HG03432 (cell line): Measurements from ENCODE around the gene PNPLA7.
A peak's percentile ranks its signal among the peaks of the same experiment; 100 is the strongest.
"Not testable (repeated sequence)": the region's sequence is repeated elsewhere in the genome, so short reads cannot be mapped to it uniquely, and the experiment has no call there.

ENCODE experiments used
- ATAC-seq: cut with Tn5 transposase; IDR thresholded peaks from one replicate; pipeline ENCODE4 v1.9.1; 2021; ENCODE audit warnings: mild to moderate bottlenecking, moderate library complexity; ENCODE audit not compliant: unreplicated experiment

Gene PNPLA7

DNA sequence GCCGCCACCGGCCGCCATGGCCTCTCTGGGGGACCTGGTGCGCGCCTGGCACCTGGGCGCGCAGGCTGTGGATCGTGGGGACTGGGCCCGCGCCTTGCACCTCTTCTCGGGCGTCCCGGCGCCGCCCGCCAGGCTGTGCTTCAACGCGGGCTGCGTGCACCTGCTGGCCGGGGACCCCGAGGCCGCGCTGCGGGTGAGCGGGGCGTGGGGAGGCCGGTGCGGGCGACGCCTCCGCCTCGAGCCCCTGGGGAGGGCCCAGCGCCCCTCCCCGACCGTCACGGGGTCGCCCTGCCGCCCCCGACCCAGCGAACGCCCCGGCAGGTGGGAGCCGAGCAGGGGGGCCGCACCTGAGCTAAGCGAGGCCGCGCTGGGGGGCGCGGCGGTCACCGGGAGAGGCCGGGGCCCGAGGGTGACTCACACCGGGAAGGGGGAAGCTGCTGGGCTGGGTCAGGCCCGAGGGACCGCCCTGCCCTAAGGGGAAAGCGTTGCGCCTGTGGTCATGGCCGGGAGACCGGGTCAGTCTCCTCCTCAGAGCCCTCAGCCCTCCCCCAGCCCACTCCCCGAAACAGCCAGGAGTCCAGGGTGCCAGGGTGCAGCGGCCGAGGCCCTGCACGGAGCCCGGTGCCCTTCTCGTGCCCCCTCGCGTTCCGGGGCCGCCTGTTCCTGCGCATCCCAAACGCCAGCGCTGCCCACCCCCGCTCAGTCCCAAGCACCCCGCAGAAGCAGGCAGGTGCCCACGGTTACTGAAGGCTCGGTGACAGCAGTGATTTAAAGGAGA, 126.5 kb downstream of the PNPLA7 start:
- peak; percentile 31 for ATAC-seq

DNA sequence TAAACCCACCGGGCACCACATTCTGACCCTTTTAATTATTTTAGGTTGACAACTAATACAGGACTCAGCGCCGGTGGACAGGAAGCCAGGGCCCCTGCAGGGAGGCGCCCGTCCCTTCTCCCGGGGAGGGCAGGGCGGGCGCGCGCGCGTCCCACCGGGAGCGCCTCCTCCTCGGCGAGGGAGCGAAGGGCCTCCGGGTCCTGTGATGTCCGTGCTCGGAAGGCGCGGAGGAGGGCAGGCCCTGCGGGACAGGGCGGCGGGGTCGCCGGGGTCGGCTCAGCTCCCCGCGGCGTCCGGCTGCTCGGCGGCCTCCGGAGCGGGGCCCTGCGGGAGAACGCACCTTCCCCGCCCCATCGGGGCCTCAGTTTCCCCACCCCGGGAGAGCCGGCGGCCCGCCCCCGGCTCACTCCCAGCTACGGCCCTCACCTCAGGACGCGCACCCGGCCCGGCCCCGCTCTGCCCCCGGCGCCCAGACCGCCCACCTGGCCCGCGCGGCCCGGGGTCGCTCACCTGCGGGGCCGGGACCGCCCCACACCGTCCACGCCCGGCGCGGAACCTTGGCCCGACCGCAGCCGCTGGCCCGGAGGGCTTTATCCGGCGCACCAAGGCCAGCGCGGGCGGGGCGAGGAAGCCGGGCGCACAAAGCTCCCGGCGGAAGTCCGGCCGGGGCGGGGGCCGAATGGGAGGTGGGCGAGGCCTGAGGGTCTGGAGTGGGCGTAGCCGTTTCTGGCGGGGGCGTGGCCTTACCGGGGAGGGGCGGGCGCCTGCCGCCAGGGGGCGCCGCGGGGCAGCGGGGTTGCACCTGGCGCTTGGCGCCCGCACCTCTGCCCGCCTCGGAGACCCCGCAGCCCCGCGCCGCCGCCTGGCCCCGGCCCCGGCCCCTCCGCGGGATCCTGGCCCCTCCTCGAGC, 127.3 kb downstream of the PNPLA7 start, which contains the start of the genes EXD3 and NOXA1:
Gene EXD3 (minus strand): TSS at position 559 of the 910 bp plus-strand sequence. CDS start 27,805 bp downstream, outside the sequence.
Gene NOXA1 (plus strand): TSS at position 790 of the 910 bp plus-strand sequence. CDS start 137 bp downstream, outside the sequence.
- ATAC-seq, result peak; percentile 76

GRCh38 chr9:137421838-137422603, 128.2 kb downstream of the PNPLA7 start:
- no peak for ATAC-seq

GRCh38 chr9:137417161-137418021, 132.8 kb downstream of the PNPLA7 start:
- no peak for ATAC-seq

- ATAC-seq, result no peak
These were observed 133.5 kb downstream of the PNPLA7 start for GRCh38 chr9:137416563-137417151.

DNA sequence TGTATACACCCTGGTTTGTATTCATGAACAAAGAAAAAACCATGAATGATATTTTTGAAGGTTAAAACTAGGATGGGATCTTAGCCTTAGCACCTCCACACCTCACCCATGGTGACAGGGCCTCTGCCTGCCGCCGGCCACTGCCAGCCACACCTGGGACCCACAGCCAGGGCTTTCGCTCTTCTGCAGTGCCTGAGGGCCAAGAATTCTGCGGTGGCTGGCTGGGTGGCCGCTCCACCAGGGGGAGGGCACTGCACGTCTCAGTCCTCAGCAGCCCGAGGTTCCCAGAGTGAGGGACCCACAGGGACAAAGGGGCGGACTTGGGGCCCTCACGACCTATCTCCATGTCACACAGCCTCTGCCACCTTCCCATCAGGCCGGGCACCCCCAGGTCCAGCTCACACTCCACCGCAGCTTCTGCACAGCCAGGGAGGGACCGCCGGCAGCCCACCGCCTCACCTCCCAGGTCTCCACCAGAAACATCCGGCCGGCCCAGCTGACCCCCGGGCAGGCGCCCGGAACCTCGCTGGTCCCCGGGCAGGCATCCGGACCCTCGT, 134.1 kb downstream of the PNPLA7 start:
- ATAC-seq, result no peak

DNA sequence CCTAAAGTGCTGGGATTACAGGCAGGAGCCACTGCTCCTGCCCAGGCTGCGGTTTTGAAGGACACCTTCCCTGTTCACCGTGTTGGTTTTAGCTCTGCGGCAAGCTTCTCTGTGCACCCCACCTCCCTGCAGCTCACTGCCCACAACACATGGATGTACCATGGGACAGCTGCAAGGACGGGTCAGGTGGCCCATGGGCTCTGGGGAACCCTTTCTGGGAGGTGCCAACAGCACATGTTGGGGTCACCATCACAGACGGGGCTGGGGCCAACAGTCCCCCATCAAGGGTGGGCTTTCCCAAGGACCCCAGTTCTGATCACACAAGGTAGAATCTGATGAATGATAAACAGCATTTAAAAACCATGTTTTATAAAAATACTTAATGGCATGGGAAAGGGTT, 134.8 kb downstream of the PNPLA7 start:
- no peak for ATAC-seq

- ATAC-seq, result no peak
These were observed 137.8 kb downstream of the PNPLA7 start for GRCh38 chr9:137412431-137412830.

DNA sequence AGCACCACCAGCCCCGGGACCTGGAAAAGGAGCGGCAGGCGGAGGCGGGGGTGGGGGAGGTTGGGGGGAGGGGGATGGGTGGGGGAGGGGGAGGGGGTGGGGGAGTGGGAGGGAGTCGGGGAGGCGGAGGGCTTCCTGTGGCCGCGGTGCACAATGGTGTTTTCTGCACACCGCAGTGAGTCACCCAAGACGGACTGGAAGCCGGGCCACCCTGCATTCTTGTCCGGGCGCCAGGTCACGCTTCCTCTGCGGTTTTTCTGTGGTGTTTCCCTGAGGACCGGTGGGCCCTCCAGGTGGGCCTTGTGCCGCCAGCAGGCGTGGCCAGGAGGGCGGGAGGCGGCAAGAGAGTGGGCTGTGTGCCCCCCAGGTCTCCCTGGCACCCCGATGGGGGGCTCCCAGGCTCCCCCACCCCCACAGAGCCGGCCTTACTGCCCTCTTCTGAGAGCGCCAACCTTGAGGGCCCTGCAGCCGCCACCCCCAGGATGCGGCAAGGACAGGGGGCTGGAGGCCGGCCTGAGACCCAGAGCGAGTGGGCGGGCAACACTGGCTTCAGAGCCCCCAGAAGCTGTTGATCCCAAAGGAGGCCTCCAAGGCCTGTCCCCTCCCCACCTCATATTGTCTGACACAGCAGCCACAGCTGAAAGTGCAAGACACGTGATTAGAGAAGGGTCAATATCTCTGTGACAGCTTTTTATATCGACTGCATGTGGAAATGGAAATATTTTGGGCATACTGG, 138.4 kb downstream of the PNPLA7 start:
- ATAC-seq, result peak; percentile 42

DNA sequence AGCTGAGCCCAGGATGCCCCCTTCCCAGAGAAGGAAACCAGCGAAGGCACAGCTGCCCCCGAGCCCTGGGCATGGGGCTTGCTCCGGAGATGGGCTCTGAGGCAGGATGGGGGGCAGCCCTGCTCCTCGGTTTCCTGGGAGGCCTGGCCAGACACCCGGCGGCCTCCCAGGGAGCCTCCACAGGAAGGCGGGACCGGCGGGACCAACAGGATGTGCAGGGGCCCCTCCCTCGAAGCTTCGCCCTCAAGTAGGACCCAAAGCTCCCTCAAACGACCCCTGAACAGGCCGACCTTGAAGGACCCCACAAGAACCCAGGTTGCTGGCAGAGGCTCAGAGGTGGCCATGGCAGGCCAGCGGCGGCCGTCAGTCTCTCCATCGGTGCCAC, 138.9 kb downstream of the PNPLA7 start:
- no peak for ATAC-seq

- no peak for ATAC-seq
These were observed 139.3 kb downstream of the PNPLA7 start for GRCh38 chr9:137410891-137411249.

DNA sequence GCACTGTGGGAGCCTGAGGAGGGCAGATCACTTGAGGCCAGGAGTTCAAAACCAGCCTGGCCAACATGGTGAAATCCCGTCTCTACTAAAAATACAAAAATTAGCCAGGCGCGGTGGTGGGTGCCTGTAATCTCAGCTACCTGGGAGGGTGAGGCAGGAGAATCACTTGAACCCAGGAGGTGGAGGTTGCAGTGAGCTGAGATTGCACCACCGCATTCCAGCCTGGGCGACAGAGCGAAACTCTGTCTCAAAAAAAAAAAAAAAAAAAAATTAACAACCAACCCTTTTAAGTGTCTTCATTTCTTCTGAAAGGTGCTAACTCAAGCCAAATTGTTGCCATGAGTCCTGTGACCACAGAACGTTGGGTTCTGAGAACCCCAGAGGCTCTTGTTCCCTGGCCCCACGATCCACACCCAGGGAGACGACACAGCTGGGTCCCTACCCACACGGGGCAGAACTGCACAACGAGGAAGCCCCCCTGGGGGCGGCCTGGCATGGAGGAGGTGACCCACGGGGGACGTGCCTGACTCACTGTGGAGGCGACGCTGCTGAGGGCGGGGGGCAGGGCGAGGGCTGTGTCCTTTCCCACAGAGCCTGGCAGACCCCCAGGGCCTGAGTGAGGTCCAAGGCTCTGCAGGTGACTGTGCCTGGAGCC, 139.8 kb downstream of the PNPLA7 start:
- ATAC-seq, result not testable (repeated sequence)
